T follicular helper cell (primary cell): ENCODE results near the gene PTPRM.

ENCODE experiments used
- DNase-seq: peaks from one replicate; pipeline ENCODE4 v3.0.0-alpha.2; 2020; ENCODE audit warnings: low read depth

Gene PTPRM

DNA sequence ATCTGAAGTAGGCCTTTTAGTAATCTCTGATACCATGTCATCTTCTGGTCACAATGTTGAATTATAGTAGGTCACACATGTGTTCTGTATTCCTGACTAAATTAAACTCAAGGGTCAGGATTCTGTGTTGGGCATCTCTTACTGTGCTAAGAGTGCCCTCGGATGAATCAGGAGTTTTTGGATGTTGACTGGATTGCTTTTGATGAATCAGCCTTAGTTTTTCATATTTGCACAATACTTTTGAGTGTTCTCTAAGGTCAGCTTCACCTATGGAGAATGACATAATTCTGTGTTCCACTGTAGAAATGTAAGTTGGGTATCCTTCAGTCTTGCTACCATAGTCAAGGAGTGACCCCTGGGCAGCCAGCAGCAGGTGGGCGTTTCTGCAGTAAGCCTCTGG, 190.1 kb downstream of the PTPRM start:
- no peak for DNase-seq

DNA sequence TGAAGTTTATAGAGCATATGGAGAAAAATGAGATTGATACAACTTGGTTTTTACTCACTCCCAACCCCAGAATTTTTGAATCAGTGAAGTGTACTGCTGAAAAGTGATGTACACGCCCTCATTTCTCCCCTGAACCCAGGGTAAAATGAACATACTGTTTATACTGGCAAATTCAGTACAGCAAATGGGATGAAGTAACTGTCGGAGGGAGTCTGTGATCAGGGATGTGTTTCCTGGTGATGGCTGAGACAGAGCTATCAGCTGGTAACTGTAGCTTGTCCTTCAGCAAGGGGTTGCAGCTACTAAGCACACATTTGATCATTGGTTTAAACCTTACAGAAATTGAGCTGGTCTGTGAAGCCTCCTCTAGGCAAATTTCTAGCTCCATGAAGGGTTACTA, 191.6 kb downstream of the PTPRM start:
- DNase-seq: no peak

GRCh38 chr18:7760967-7761948, 194.1 kb downstream of the PTPRM start:
- no peak for DNase-seq

DNA sequence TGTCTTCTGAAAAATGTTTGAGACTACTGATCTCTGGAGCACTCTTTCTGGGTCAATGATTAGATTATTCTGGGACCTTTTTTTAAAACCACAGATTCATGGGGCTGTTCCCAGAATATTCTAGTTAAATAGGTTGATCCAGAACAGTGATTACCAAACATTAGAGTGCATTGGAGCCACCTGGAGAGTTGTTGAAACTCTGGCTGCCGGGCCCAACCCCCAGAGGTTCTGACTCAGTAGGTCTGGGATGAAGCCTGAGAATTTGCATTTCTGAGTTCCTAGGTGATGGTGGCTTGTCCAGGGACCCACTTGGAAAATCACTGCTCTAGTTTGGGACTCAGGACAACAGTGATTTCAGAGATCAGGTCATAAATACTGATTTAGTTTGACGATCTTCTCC, 197.3 kb downstream of the PTPRM start:
- DNase-seq: no peak

DNA sequence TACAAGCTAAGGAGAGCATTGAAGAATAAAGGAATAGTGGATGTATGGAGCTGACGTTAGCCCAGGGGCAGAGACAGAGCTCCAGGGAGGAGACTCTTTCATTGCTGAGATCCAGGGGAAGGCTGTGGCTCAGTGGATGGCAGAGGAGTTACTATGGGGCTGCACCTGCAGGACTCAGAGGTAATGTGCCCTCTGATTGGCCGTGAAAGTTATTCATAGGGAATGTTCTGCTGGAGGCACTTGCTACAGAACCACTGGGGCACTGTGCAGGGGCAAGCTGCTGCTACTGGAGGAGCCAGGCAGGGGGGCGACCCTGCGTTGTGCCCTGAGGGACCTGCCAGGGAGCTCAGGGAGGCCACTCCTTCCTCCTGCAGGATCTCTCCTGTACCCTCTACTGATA, 199.2 kb downstream of the PTPRM start:
- no peak for DNase-seq

DNA sequence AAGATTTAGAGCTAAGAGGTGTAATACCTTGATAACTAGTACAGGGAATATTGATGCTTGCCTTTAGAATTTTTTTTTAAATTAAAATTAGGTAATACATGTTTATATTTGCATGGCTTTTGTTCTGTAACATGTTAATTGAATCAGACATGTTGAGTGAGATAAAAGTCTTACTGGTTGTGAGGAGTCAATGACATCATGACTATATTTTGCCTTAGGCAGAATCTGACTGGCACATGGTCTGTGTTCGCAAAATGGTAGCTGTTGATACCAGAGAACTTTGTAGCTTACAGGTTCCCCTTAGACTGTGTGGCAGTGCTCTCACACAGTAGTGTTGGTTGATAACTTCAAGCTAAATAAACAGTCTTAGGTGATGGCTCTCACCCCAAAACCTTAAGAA, 199.7 kb downstream of the PTPRM start:
- no peak for DNase-seq

GRCh38 chr18:7770908-7771307, 203.8 kb downstream of the PTPRM start:
- DNase-seq: no peak

- no peak for DNase-seq
These were observed 205.4 kb downstream of the PTPRM start for GRCh38 chr18:7772510-7772888.

DNA sequence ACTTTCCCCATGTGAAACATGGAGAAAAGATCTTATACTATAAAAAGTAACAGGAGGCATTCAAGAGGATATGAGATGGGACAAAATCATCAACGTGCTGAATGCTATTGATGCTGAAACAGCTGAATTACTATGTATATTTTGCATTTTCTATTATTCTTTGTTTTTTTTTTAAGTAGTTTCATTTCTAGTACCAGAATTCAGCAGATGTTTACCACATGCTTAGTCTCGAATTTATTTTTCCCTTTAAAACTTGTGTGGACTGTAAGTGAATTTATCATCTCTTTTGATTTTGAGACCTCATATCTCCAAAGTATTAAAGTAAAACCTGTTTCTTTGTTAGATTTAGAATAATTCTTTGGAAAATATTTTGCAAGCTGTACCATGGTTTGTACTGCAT, 205.8 kb downstream of the PTPRM start:
- no peak for DNase-seq

- DNase-seq: no peak
These were observed 208.0 kb downstream of the PTPRM start for GRCh38 chr18:7775128-7775527.

GRCh38 chr18:7775843-7776242, 208.7 kb downstream of the PTPRM start:
- DNase-seq: no peak

DNA sequence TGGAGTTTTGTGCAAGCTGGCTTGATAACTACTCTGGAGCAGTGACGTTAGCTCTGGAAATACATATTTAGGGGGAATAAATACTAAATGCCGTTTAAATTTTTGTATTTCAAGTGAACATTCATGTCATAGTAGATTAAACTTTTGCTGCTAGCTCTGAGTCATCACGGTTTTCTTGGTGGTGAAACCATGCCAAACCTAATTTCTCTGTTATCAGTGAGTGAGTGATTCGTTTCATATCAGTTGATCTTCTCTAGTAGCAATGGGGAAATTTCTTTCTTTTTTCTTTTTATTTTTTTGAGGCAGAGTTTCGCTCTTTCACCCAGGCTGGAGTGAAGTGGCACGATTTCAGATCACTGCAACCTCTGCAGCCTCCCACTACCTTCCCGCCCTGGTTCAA, 211.1 kb downstream of the PTPRM start:
- DNase-seq: no peak

- DNase-seq: no peak
These were observed 212.1 kb downstream of the PTPRM start for GRCh38 chr18:7779211-7779610.

GRCh38 chr18:7784171-7784570, 217.1 kb downstream of the PTPRM start:
- DNase-seq: no peak

DNA sequence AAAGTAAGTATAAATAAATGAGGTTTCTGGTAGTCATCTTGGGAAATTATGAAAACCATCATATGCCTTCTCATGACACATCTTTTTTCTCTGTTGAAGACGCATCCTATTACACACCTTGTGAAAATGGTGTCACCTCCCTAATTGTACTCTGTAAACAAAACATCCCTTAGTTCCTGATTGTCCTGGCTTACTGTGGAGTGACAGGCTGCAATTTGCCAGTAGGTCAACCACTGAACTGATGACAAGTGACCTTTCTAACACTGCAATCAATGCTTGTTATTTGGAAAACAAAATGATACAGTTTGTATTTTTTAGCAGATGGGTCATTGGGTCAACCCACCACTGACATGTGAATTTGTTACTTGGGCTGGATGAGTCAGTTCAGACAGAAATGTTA, 219.5 kb downstream of the PTPRM start:
- no peak for DNase-seq

GRCh38 chr18:7787339-7787738, 220.2 kb downstream of the PTPRM start:
- no peak for DNase-seq

DNA sequence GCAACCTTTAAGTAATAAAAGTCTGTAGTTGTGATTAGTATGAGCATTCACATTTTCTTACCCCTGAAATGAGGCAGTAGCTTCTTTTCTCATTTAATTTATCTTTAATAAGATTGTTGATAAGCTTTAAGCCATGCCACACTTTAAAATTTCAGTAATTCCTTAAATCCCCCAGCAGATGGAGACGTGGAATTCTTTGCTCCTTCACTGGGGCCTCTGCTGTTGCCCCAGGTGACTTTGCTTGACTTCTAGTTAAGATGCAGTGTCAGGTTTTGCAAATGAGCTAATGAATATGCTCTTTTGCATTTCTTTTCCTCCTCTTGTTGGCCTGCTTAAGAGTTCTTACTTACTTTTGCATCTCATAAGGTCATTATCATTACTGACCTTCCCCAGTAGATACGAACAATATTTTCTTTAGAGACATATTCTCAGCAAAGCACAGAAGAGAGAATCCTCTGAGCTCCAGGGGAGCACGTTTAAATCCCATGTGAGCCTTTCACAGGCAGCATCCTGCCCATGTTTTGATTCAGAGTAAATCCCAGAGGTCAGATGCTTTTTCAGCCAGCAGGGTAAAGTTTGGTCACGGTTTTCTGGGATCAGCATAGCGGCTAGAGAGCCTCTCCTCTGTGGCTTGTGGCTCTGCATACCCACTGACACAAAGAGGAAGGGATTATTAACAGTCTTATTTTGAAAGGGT, 222.9 kb downstream of the PTPRM start:
- DNase-seq: no peak

GRCh38 chr18:7793100-7793499, 226.0 kb downstream of the PTPRM start:
- DNase-seq: no peak

- no peak for DNase-seq
These were observed 236.9 kb downstream of the PTPRM start for GRCh38 chr18:7803956-7804469.

GRCh38 chr18:7805096-7805495, 238.0 kb downstream of the PTPRM start:
- DNase-seq: no peak

- DNase-seq: no peak
These were observed 238.8 kb downstream of the PTPRM start for GRCh38 chr18:7805880-7806279.

- no peak for DNase-seq
These were observed 240.9 kb downstream of the PTPRM start for GRCh38 chr18:7807936-7808453.

- DNase-seq: no peak
These were observed 241.9 kb downstream of the PTPRM start for GRCh38 chr18:7808992-7809391.
